Muscle of arm (tissue), 14 donors: Measurements from ENCODE around the gene SLC22A12. TPM values are rescaled to one million over a fixed set of nuclear protein-coding genes. Genes with fewer than 3 reads are reported as not detected.
"Not testable (repeated sequence)": the region's sequence is repeated elsewhere in the genome, so short reads cannot be mapped to it uniquely, and the experiment has no call there.

Experiments
- DNase-seq: peaks from one replicate; pipeline ENCODE4 v3.0.0-alpha.2; 2013
- long read RNA-seq, 11 donors: transcript quantifications; one replicate each; lab custom pipeline, GENCODE V29; 2026
- polyA plus RNA-seq, 12 donors: library from polyadenylated mRNA; unstranded; fragments of 120-200 nt; gene quantifications; one replicate each; pipeline ENCODE4 v1.2.1, GENCODE V29; 2013; ENCODE audit not compliant: insufficient read length in 12 of 12

The SLC22A12 gene
- not detected for polyA plus RNA-seq
- long read RNA-seq, donor 1, result 0 reads
- long read RNA-seq, donor 2, result 0 reads
- long read RNA-seq, donor 3, result 0 reads
- long read RNA-seq, donor 4, result 0 reads
- long read RNA-seq, donor 5, result 0 reads
- long read RNA-seq, donor 6, result 0 reads
- long read RNA-seq, donor 7, result 0 reads
- long read RNA-seq, donor 8, result 0 reads
- long read RNA-seq, donor 9, result 0 reads
- long read RNA-seq, donor 10, result 0 reads
- long read RNA-seq, donor 11, result 0 reads

GRCh38 chr11:64590763-64591221 is at the start of gene SLC22A12:
Gene SLC22A12 (plus strand): TSS chr11:64591220. CDS start chr11:64591557, 337 bp downstream.
- no peak for DNase-seq

- DNase-seq, result no peak
Observed at GRCh38 chr11:64542172-64543125, 48.6 kb upstream of the SLC22A12 start.

GRCh38 chr11:64543818-64544217 is 47.2 kb upstream of the SLC22A12 start:
- DNase-seq, result no peak

GRCh38 chr11:64544616-64545296 is 46.3 kb upstream of the SLC22A12 start:
- DNase-seq, result no peak

GRCh38 chr11:64545619-64546018 is 45.4 kb upstream of the SLC22A12 start:
- no peak for DNase-seq

- no peak for DNase-seq
Observed at GRCh38 chr11:64546176-64546575, 44.8 kb upstream of the SLC22A12 start.

- DNase-seq, result no peak
Observed at GRCh38 chr11:64546600-64546999, 44.4 kb upstream of the SLC22A12 start.

- DNase-seq, result no peak
Observed at GRCh38 chr11:64549969-64550368, 41.1 kb upstream of the SLC22A12 start.

- peak; percentile 76 for DNase-seq
Observed at GRCh38 chr11:64553554-64554201, 37.3 kb upstream of the SLC22A12 start.

- DNase-seq, result no peak
Observed at GRCh38 chr11:64556044-64556720, 34.8 kb upstream of the SLC22A12 start.

GRCh38 chr11:64556721-64557250 is 34.2 kb upstream of the SLC22A12 start:
- DNase-seq, result no peak

- DNase-seq, result no peak
Observed at GRCh38 chr11:64558065-64558745, 32.8 kb upstream of the SLC22A12 start.

GRCh38 chr11:64558869-64559268 is 32.2 kb upstream of the SLC22A12 start:
- DNase-seq, result no peak

GRCh38 chr11:64559351-64560138 is 31.5 kb upstream of the SLC22A12 start:
- DNase-seq, result no peak

- no peak for DNase-seq
Observed at GRCh38 chr11:64560139-64560771, 30.8 kb upstream of the SLC22A12 start.

- no peak for DNase-seq
Observed at GRCh38 chr11:64560941-64561340, 30.1 kb upstream of the SLC22A12 start.

- not testable (repeated sequence) for DNase-seq
Observed at GRCh38 chr11:64561429-64561828, 29.6 kb upstream of the SLC22A12 start.

- no peak for DNase-seq
Observed at GRCh38 chr11:64561984-64562722, 28.9 kb upstream of the SLC22A12 start.
